Neural cell (in vitro differentiated cells): ENCODE results near the gene GRB7. TPM values are rescaled to one million over a fixed set of nuclear protein-coding genes. Genes with fewer than 3 reads are reported as not detected.

Experiments
- H2AFZ ChIP-seq: fragments of 200-600, 300-800 bp; sonication (generic), shearing (Covaris generic); 2 replicates; pipeline ENCODE4 v1.6.0; 2014; ENCODE audit warnings: low read depth, mild to moderate bottlenecking, antibody characterized with exemption, low read length, moderate library complexity
- H3F3A ChIP-seq: fragments of 200-600 bp; shearing (Covaris generic); 2 replicates; pipeline ENCODE4 v1.6.1; 2016; ENCODE audit warnings: mild to moderate bottlenecking, moderate library complexity, mixed read lengths, antibody characterized with exemption, low read length; ENCODE audit not compliant: insufficient read depth, poor library complexity, severe bottlenecking
- H3K27ac ChIP-seq: fragments of 200-600, 300-800 bp; sonication (generic), shearing (Covaris generic); 2 replicates; pipeline ENCODE4 v1.5.1; 2014; ENCODE audit warnings: mild to moderate bottlenecking, low read length, moderate library complexity
- H3K27me3 ChIP-seq: fragments of 300-800, 200-600 bp; sonication (generic), shearing (Covaris generic); 2 replicates; pipeline ENCODE4 v1.6.0; 2014; ENCODE audit warnings: mild to moderate bottlenecking, low read depth, low read length, moderate library complexity; ENCODE audit not compliant: insufficient read depth
- H3K36me3 ChIP-seq: fragments of 300-800, 200-600 bp; sonication (generic), shearing (Covaris generic); 2 replicates; pipeline ENCODE4 v1.5.1; 2014; ENCODE audit warnings: mild to moderate bottlenecking, antibody characterized with exemption, low read length, moderate library complexity; ENCODE audit not compliant: insufficient read depth
- H3K4me2 ChIP-seq: fragments of 300-800, 200-600 bp; sonication (generic), shearing (Covaris generic); 2 replicates; pipeline ENCODE4 v1.6.0; 2014; ENCODE audit warnings: mild to moderate bottlenecking, low read length
- H3K4me3 ChIP-seq: fragments of 300-800, 200-600 bp; sonication (generic), shearing (Covaris generic); 2 replicates; pipeline ENCODE4 v1.5.1; 2014; ENCODE audit warnings: mild to moderate bottlenecking, low read length, moderate library complexity
- H3K79me2 ChIP-seq: fragments of 200-600 bp; shearing (Covaris generic); replicated peaks from 2 replicates; pipeline ENCODE4 v1.6.0; 2014; ENCODE audit warnings: mild to moderate bottlenecking, low read length, moderate library complexity; ENCODE audit not compliant: insufficient read depth
- H3K9ac ChIP-seq: fragments of 300-800, 200-600 bp; sonication (generic), shearing (Covaris generic); 2 replicates; pipeline ENCODE4 v1.6.1; 2016; ENCODE audit warnings: mild to moderate bottlenecking, low read length, mixed read lengths
- H3K9me2 ChIP-seq: fragments of 200-600 bp; shearing (Covaris generic); 2 replicates; pipeline ENCODE4 v1.6.1; 2016; ENCODE audit warnings: mild to moderate bottlenecking, low read length, mixed read lengths; ENCODE audit not compliant: insufficient read depth
- H3K9me3 ChIP-seq: fragments of 200-600, 300-800 bp; sonication (generic), shearing (Covaris generic); 2 replicates; pipeline ENCODE4 v1.6.1; 2016; ENCODE audit warnings: mild to moderate bottlenecking, mixed run types, low read length, moderate library complexity, mixed read lengths
- H4K20me1 ChIP-seq: fragments of 200-600 bp; shearing (Covaris generic); 2 replicates; pipeline ENCODE4 v1.6.1; 2016; ENCODE audit warnings: mild to moderate bottlenecking, mixed run types; ENCODE audit not compliant: insufficient read depth
- EP300 ChIP-seq: fragments of 450-650 bp; conservative IDR thresholded peaks from 2 replicates; pipeline ENCODE4 v1.6.1; 2014; ENCODE audit warnings: antibody characterized with exemption, mild to moderate bottlenecking, moderate library complexity; ENCODE audit not compliant: poor library complexity, severe bottlenecking
- EZH2 ChIP-seq: fragments of 200-600, 300-800 bp; shearing (Covaris generic), sonication (generic); IDR thresholded peaks from 2 replicates; pipeline ENCODE4 v1.6.1; 2014; ENCODE audit warnings: antibody characterized with exemption, low read length, borderline replicate concordance, mild to moderate bottlenecking; ENCODE audit not compliant: insufficient read depth, poor library complexity, severe bottlenecking
- MXI1 ChIP-seq: fragments of 450-650 bp; conservative IDR thresholded peaks from 2 replicates; pipeline ENCODE4 v1.6.1; 2014; ENCODE audit warnings: antibody characterized with exemption, mild to moderate bottlenecking; ENCODE audit not compliant: poor library complexity, severe bottlenecking
- POLR2AphosphoS5 ChIP-seq: IDR thresholded peaks from 2 replicates; pipeline ENCODE4 v1.6.1; 2012
- RAD21 ChIP-seq: fragments of 450-650 bp; conservative IDR thresholded peaks from 2 replicates; pipeline ENCODE4 v1.6.1; 2014; ENCODE audit warnings: antibody characterized with exemption, mild to moderate bottlenecking, moderate library complexity
- SMC3 ChIP-seq: fragments of 450-650 bp; conservative IDR thresholded peaks from 2 replicates; pipeline ENCODE4 v1.6.1; 2014; ENCODE audit warnings: antibody characterized with exemption, mild to moderate bottlenecking, moderate library complexity; ENCODE audit not compliant: poor library complexity
- TAF1 ChIP-seq: IDR thresholded peaks from 2 replicates; pipeline ENCODE4 v1.6.1; 2012; ENCODE audit warnings: low read depth
- polyA plus RNA-seq: library from polyadenylated mRNA; depleted of rRNA; stranded (reverse); fragments of >200 nt; gene quantifications from 2 replicates; pipeline ENCODE4 v1.2.3, GENCODE V29; 2014
- TF ChIP-seq, protein P1 (sequence below): IDR thresholded peaks from 2 replicates; pipeline ENCODE4 v1.6.1; 2012; ENCODE audit warnings: borderline replicate concordance
- TF ChIP-seq, protein P2 (sequence below): fragments of 450-650 bp; IDR thresholded peaks from 2 replicates; pipeline ENCODE4 v1.5.1; 2014; ENCODE audit warnings: antibody characterized with exemption, mild to moderate bottlenecking, moderate library complexity; ENCODE audit not compliant: poor library complexity, severe bottlenecking

The GRB7 gene
- polyA plus RNA-seq, 1 donor from 2014 or later, result not detected

DNA sequence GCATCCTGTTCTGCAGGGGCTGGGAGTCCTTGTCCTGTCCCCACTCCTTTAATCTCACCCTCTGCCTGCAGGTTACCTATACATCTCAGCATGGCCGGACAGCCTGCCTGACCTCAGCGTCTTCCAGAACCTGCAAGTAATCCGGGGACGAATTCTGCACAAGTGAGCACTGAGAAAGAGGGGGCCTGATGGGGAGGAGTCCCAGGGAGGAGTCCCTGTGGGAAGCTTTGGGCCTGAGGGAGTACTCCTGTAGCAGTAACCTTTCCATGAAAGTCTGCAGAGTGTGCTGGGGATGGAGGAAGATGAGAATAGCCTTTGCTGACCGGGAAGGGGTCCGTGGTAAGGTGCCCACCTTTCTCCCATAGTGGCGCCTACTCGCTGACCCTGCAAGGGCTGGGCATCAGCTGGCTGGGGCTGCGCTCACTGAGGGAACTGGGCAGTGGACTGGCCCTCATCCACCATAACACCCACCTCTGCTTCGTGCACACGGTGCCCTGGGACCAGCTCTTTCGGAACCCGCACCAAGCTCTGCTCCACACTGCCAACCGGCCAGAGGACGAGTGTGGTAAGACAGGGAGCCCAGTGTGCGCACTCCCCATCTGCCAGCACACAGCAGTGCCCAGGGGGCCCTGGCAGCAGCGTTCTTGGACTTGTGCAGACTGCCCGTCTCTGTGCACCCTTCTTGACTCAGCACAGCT, 22.2 kb upstream of the GRB7 start:
- no peak overlapping the region for H3K27ac ChIP-seq
- no peak overlapping the region for H3K9ac ChIP-seq
- H3K4me3 ChIP-seq, result no peak overlapping the region
- TF ChIP-seq, protein P1, sequence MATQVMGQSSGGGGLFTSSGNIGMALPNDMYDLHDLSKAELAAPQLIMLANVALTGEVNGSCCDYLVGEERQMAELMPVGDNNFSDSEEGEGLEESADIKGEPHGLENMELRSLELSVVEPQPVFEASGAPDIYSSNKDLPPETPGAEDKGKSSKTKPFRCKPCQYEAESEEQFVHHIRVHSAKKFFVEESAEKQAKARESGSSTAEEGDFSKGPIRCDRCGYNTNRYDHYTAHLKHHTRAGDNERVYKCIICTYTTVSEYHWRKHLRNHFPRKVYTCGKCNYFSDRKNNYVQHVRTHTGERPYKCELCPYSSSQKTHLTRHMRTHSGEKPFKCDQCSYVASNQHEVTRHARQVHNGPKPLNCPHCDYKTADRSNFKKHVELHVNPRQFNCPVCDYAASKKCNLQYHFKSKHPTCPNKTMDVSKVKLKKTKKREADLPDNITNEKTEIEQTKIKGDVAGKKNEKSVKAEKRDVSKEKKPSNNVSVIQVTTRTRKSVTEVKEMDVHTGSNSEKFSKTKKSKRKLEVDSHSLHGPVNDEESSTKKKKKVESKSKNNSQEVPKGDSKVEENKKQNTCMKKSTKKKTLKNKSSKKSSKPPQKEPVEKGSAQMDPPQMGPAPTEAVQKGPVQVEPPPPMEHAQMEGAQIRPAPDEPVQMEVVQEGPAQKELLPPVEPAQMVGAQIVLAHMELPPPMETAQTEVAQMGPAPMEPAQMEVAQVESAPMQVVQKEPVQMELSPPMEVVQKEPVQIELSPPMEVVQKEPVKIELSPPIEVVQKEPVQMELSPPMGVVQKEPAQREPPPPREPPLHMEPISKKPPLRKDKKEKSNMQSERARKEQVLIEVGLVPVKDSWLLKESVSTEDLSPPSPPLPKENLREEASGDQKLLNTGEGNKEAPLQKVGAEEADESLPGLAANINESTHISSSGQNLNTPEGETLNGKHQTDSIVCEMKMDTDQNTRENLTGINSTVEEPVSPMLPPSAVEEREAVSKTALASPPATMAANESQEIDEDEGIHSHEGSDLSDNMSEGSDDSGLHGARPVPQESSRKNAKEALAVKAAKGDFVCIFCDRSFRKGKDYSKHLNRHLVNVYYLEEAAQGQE, result no peak
- TF ChIP-seq SMC3 (no peak), EP300 (no peak), EZH2 (no peak), RAD21 (no peak), TAF1 (no peak), MXI1 (no peak), POLR2AphosphoS5 (no peak)
- TF ChIP-seq, protein P2, sequence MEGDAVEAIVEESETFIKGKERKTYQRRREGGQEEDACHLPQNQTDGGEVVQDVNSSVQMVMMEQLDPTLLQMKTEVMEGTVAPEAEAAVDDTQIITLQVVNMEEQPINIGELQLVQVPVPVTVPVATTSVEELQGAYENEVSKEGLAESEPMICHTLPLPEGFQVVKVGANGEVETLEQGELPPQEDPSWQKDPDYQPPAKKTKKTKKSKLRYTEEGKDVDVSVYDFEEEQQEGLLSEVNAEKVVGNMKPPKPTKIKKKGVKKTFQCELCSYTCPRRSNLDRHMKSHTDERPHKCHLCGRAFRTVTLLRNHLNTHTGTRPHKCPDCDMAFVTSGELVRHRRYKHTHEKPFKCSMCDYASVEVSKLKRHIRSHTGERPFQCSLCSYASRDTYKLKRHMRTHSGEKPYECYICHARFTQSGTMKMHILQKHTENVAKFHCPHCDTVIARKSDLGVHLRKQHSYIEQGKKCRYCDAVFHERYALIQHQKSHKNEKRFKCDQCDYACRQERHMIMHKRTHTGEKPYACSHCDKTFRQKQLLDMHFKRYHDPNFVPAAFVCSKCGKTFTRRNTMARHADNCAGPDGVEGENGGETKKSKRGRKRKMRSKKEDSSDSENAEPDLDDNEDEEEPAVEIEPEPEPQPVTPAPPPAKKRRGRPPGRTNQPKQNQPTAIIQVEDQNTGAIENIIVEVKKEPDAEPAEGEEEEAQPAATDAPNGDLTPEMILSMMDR, result no peak
- H2AFZ ChIP-seq, result no peak overlapping the region
- H3K9me3 ChIP-seq, result no peaks in the 10 kb centered on the region
- no peaks in the 10 kb centered on the region for H3F3A ChIP-seq
- H4K20me1 ChIP-seq, result no peaks in the 10 kb centered on the region
- no peaks in the 10 kb centered on the region for H3K27me3 ChIP-seq
- no peaks in the 10 kb centered on the region for H3K9me2 ChIP-seq
- no peak overlapping the region for H3K4me2 ChIP-seq
- no peaks in the 10 kb centered on the region for H3K36me3 ChIP-seq
- no peaks in the 10 kb centered on the region for H3K79me2 ChIP-seq

DNA sequence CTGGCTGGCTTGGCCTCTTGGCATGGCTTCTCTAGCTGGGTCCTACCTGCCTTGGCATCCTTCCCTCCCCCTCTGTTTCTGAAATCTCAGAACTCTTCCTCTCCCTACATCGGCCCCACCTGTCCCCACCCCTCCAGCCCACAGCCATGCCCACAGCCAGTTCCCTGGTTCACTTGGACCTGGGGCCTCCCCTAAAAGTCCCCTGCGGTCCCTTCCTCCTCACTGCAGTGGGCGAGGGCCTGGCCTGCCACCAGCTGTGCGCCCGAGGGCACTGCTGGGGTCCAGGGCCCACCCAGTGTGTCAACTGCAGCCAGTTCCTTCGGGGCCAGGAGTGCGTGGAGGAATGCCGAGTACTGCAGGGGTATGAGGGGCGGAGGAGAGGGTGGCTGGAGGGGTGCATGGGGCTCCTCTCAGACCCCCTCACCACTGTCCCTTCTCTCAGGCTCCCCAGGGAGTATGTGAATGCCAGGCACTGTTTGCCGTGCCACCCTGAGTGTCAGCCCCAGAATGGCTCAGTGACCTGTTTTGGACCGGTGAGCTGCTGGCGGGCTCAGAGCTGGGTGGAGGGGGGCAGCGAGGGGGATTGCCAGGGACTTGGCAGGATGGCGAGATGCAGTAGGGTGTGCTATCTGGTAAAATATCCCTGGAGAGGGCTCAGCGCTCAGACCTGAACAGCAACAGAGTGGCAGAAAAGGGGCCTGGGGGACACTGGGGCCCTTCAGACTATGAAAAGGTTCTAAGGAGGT, 21.5 kb upstream of the GRB7 start:
- Histone ChIP-seq H3K4me2 (no peak overlapping the region), H3K9me3 (no peaks in the 10 kb centered on the region), H3F3A (no peaks in the 10 kb centered on the region), H3K4me3 (no peak overlapping the region), H3K9me2 (no peaks in the 10 kb centered on the region), H3K27me3 (no peaks in the 10 kb centered on the region), H3K9ac (no peak overlapping the region), H3K79me2 (no peaks in the 10 kb centered on the region), H3K36me3 (no peaks in the 10 kb centered on the region), H4K20me1 (no peaks in the 10 kb centered on the region), H2AFZ (no peak overlapping the region), H3K27ac (no peak overlapping the region)
- no peak for TF ChIP-seq EZH2
- TF ChIP-seq EP300, result no peak
- no peak for TF ChIP-seq SMC3
- TF ChIP-seq, protein P2, result no peak
- TF ChIP-seq MXI1, result no peak
- TF ChIP-seq TAF1, result no peak
